SH-SY5Y (cell line): ENCODE results near the gene BCL7A.

Source experiments
- GATA2 ChIP-seq: IDR thresholded peaks from 2 replicates; pipeline ENCODE4 v1.6.1; 2011; ENCODE audit warnings: mild to moderate bottlenecking, low read depth, low read length
- GATA3 ChIP-seq: IDR thresholded peaks from 2 replicates; pipeline ENCODE4 v1.6.1; 2011; ENCODE audit warnings: low read depth, mild to moderate bottlenecking, low read length, moderate library complexity

GRCh38 chr12:122111089-122111641 lies 89.5 kb downstream of the BCL7A start:
- TF ChIP-seq GATA2 (no peak), GATA3 (no peak)
